IMR-90 (cell line): ENCODE results near the gene PODXL. TPM values are rescaled to one million over a fixed set of nuclear protein-coding genes. Genes with fewer than 3 reads are reported as not detected.

ENCODE experiments used
- ATAC-seq: fragments of 200-7000 bp; cut with Tn5 transposase; 2 replicates; pipeline ENCODE4 v1.9.1; 2020; ENCODE audit warnings: low read depth, mild to moderate bottlenecking, moderate library complexity
- BruUV-seq: library from RNA; stranded (reverse); fragments of 400-500 nt; replicated peaks from 2 replicates; lab custom pipeline; 2021; lab: Mats Ljungman, UMichigan
- CTCF ChIA-PET: fragments of 300-600 bp; formaldehyde crosslinking; extraction: SDS; loops from one replicate; lab custom pipeline; 2021; ENCODE audit warnings: antibody characterized with exemption; lab: Yijun Ruan, JAX
- POLR2A ChIA-PET: fragments of 300-600 bp; sonication (Branson Sonifier 250); formaldehyde crosslinking; loops from one replicate; lab custom pipeline; 2022; ENCODE audit warnings: antibody characterized with exemption; ENCODE audit not compliant: unreplicated experiment; lab: Charles Lee
- DNase-seq: peaks from one replicate; pipeline ENCODE4 v3.0.0; 2013
- H2AFZ ChIP-seq: replicated peaks from 2 replicates; pipeline ENCODE3; 2013; ENCODE audit warnings: low read length, mild to moderate bottlenecking; ENCODE audit not compliant: poor library complexity
- H2AK5ac ChIP-seq: 2 replicates; pipeline ENCODE4 v1.6.1; 2013; ENCODE audit warnings: low read depth, low read length, inconsistent platforms
- H2AK9ac ChIP-seq: replicated peaks from 2 replicates; pipeline ENCODE3; 2013; ENCODE audit warnings: mild to moderate bottlenecking, low read depth, low read length, moderate library complexity; ENCODE audit not compliant: poor library complexity
- H2BK120ac ChIP-seq: 2 replicates; pipeline ENCODE4 v1.6.1; 2013; ENCODE audit warnings: low read depth, low read length, inconsistent platforms
- H2BK15ac ChIP-seq: 3 replicates; pipeline ENCODE4 v1.6.1; 2013; ENCODE audit warnings: low read depth, low read length, inconsistent platforms
- H2BK20ac ChIP-seq: 2 replicates; pipeline ENCODE4 v1.6.1; 2013; ENCODE audit warnings: low read depth, mild to moderate bottlenecking, inconsistent platforms, low read length, moderate library complexity
- H2BK5ac ChIP-seq: 2 replicates; pipeline ENCODE4 v1.6.1; 2013; ENCODE audit warnings: mild to moderate bottlenecking, low read depth, low read length, inconsistent platforms; ENCODE audit not compliant: poor library complexity, severe bottlenecking
- H3K14ac ChIP-seq: replicated peaks from 2 replicates; pipeline ENCODE4 v1.6.1; 2013; ENCODE audit warnings: low read depth, low read length, inconsistent platforms
- H3K18ac ChIP-seq: 2 replicates; pipeline ENCODE4 v1.6.1; 2013; ENCODE audit warnings: low read depth, low read length, control low read depth
- H3K23ac ChIP-seq: 2 replicates; pipeline ENCODE4 v1.6.1; 2013; ENCODE audit warnings: low read depth, low read length, inconsistent platforms
- H3K27ac ChIP-seq: 2 replicates; pipeline ENCODE4 v1.5.1; 2013; ENCODE audit warnings: mild to moderate bottlenecking, control low read depth, low read length; ENCODE audit not compliant: insufficient read depth
- H3K27me3 ChIP-seq: 2 replicates; pipeline ENCODE4 v1.6.1; 2013; ENCODE audit warnings: low read length; ENCODE audit not compliant: control insufficient read depth, insufficient read depth
- H3K36me3 ChIP-seq: 2 replicates; pipeline ENCODE4 v1.6.1; 2013; ENCODE audit warnings: low read length, mixed read lengths; ENCODE audit not compliant: control insufficient read depth, insufficient read depth
- H3K4ac ChIP-seq: 2 replicates; pipeline ENCODE4 v1.6.1; 2013; ENCODE audit warnings: low read depth, low read length, inconsistent platforms
- H3K4me1 ChIP-seq: 2 replicates; pipeline ENCODE4 v1.6.1; 2013; ENCODE audit warnings: low read length, mixed read lengths; ENCODE audit not compliant: control insufficient read depth, insufficient read depth
- H3K4me2 ChIP-seq: 2 replicates; pipeline ENCODE4 v1.6.1; 2013; ENCODE audit warnings: low read depth, mild to moderate bottlenecking, control low read depth, low read length, moderate library complexity
- H3K4me3 ChIP-seq: 2 replicates; pipeline ENCODE4 v1.5.1; 2013; ENCODE audit warnings: low read depth, mild to moderate bottlenecking, control low read depth, low read length, moderate library complexity; ENCODE audit not compliant: insufficient read depth
- H3K56ac ChIP-seq: 2 replicates; pipeline ENCODE4 v1.6.1; 2013; ENCODE audit warnings: low read length, inconsistent platforms; ENCODE audit not compliant: insufficient read depth; ENCODE audit errors: extremely low read depth
- H3K79me1 ChIP-seq, 2 experiments: 2 replicates each; pipeline ENCODE4 v1.6.1; 2013; ENCODE audit warnings: low read length in 2 of 2, inconsistent platforms in 1 of 2, low read depth in 1 of 2
- H3K9ac ChIP-seq: 2 replicates; pipeline ENCODE4 v1.6.1; 2013; ENCODE audit warnings: low read depth, low read length, control low read depth
- H3K9me1 ChIP-seq: 2 replicates; pipeline ENCODE4 v1.6.1; 2013; ENCODE audit warnings: low read length, inconsistent platforms; ENCODE audit not compliant: insufficient read depth
- H3K9me3 ChIP-seq: 2 replicates; pipeline ENCODE4 v1.6.1; 2013; ENCODE audit warnings: low read length; ENCODE audit not compliant: control insufficient read depth, insufficient read depth
- H4K20me1 ChIP-seq: 2 replicates; pipeline ENCODE4 v1.6.1; 2013; ENCODE audit warnings: low read length, inconsistent platforms; ENCODE audit not compliant: insufficient read depth
- H4K5ac ChIP-seq: 2 replicates; pipeline ENCODE4 v1.6.1; 2013; ENCODE audit warnings: mild to moderate bottlenecking, low read depth, low read length, control low read depth
- H4K8ac ChIP-seq, 2 experiments: 2 replicates each; pipeline ENCODE4 v1.6.1; 2013; ENCODE audit warnings: low read depth in 2 of 2, low read length in 2 of 2, control low read depth in 1 of 2, inconsistent platforms in 1 of 2
- H4K91ac ChIP-seq: 2 replicates; pipeline ENCODE4 v1.6.1; 2013; ENCODE audit warnings: low read depth, low read length, inconsistent platforms; ENCODE audit not compliant: insufficient read depth
- BHLHE40 ChIP-seq: fragments of 150-350 bp; IDR thresholded peaks from 2 replicates; pipeline ENCODE4 v1.6.1; 2016; ENCODE audit warnings: mild to moderate bottlenecking, low read depth, low read length
- CHD1 ChIP-seq: IDR thresholded peaks from 2 replicates; pipeline ENCODE4 v1.6.1; 2012; ENCODE audit warnings: low read depth, low read length, improper control_type of control experiment
- FOS ChIP-seq: fragments of 150-350 bp; IDR thresholded peaks from 2 replicates; pipeline ENCODE4 v1.6.1; 2016; ENCODE audit warnings: low read depth, low read length
- MAFK ChIP-seq: IDR thresholded peaks from 2 replicates; pipeline ENCODE4 v1.6.1; 2012; ENCODE audit warnings: low read depth, low read length, improper control_type of control experiment
- MAZ ChIP-seq: IDR thresholded peaks from 2 replicates; pipeline ENCODE4 v1.6.1; 2012; ENCODE audit warnings: low read depth, mild to moderate bottlenecking, low read length, improper control_type of control experiment, moderate library complexity, borderline replicate concordance
- MXI1 ChIP-seq: IDR thresholded peaks from 2 replicates; pipeline ENCODE4 v1.6.1; 2012; ENCODE audit warnings: low read depth, mild to moderate bottlenecking, low read length, moderate library complexity, borderline replicate concordance
- NFE2L2 ChIP-seq: fragments of 150-350 bp; IDR thresholded peaks from 2 replicates; pipeline ENCODE4 v1.6.1; 2016; ENCODE audit warnings: low read depth, mild to moderate bottlenecking, low read length
- POLR2A ChIP-seq: IDR thresholded peaks from 2 replicates; pipeline ENCODE4 v1.6.1; 2012; ENCODE audit warnings: mild to moderate bottlenecking, low read depth, low read length
- RAD21 ChIP-seq: IDR thresholded peaks from 2 replicates; pipeline ENCODE4 v1.6.1; 2012; ENCODE audit warnings: low read length, improper control_type of control experiment
- RFX5 ChIP-seq: IDR thresholded peaks from 2 replicates; pipeline ENCODE4 v1.8.0; 2012; ENCODE audit warnings: low read depth, mild to moderate bottlenecking, low read length, moderate library complexity
- SMC3 ChIP-seq: fragments of 150-350 bp; IDR thresholded peaks from 2 replicates; pipeline ENCODE4 v1.6.1; 2016; ENCODE audit warnings: low read depth, mild to moderate bottlenecking, antibody characterized with exemption, low read length, moderate library complexity
- WGBS, 2 experiments: methylation state at CpG; one replicate each; pipeline versions ENCODE4 v1.1.5 to v1.1.7; 2013; ENCODE audit warnings: missing lambda C conversion rate in 2 of 2; ENCODE audit not compliant: insufficient read length in 1 of 2; ENCODE audit errors: extremely low coverage in 2 of 2; 5-methylcytosine and 5-hydroxymethylcytosine counted together
- dilution Hi-C: fragments of 300-500 bp; cut with HindIII; formaldehyde crosslinking; loops from one replicate; pipeline ENCODE4 v1.14.3; 2018; ENCODE audit warnings: low sequenced_read_pairs; ENCODE audit not compliant: unreplicated experiment
- in situ Hi-C: fragments of 300-500 bp; cut with MboI; formaldehyde crosslinking; loops from 3 replicates; pipeline ENCODE4 v1.14.3; 2019; ENCODE audit warnings: low sequenced_read_pairs, inconsistent platforms, mixed read lengths
- intact Hi-C: fragments of 100-400 bp; cut with micrococcal nuclease; formaldehyde crosslinking; loops from 2 replicates; pipeline ENCODE4 v1.10.0; 2022
- polyA plus RNA-seq, 3 experiments: library from polyadenylated mRNA; depleted of rRNA; stranded (reverse); fragments of >200 nt; gene quantifications; 2 replicates each; pipeline ENCODE4 v1.2.3, GENCODE V29; 2012; ENCODE audit warnings: low replicate concordance in 1 of 3
- total RNA-seq: library from RNA; depleted of rRNA; stranded (reverse); fragments of >200 nt; gene quantifications from 2 replicates; pipeline ENCODE4 v1.2.3, GENCODE V29; 2012
- TF ChIP-seq, protein P1 (sequence below): fragments of 150-350 bp; IDR thresholded peaks from 2 replicates; pipeline ENCODE4 v1.6.1; 2017; ENCODE audit warnings: mild to moderate bottlenecking, antibody characterized with exemption, low read length, low read depth
- TF ChIP-seq, protein P2 (sequence below): fragments of 150-350 bp; IDR thresholded peaks from 2 replicates; pipeline ENCODE4 v1.6.1; 2016; ENCODE audit warnings: low read depth, mild to moderate bottlenecking, low read length, moderate library complexity, borderline replicate concordance
- TF ChIP-seq, protein P3 (sequence below): conservative IDR thresholded peaks from 2 replicates; pipeline ENCODE4 v1.5.1; 2012; ENCODE audit warnings: mild to moderate bottlenecking, low read depth, low read length, improper control_type of control experiment

The PODXL gene
- total and polyA plus RNA-seq, 2 of the 4 experiments (the other 2 are of a cell fraction): 1.3 to 3.8 TPM

DNA sequence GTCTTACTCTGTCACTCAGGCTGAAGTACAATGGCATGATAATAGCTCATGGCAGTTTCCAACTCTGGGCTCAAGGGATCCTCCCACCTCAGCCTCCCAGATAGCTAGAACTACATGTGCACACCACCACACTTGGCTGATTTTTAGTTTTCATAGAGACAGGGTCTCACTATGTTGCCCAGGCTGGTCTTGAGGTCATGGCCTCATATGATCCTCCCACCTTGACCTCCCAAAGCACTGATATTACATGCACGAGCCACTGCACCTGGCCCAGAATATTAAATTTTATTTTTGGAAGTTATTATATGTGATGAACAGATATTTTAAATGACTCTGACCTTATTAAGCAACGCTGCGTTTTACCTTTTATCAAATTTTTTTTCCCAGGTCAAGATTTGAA, 94.4 kb downstream of the PODXL start:
- in situ Hi-C loops: no loop called here
- H2BK20ac ChIP-seq: no peak overlapping the region
- no peak overlapping the region for H3K4me3 ChIP-seq
- H4K5ac ChIP-seq: no peak overlapping the region
- no peak overlapping the region for H2AK9ac ChIP-seq
- no peak overlapping the region for H3K27ac ChIP-seq
- no peak for ATAC-seq
- no peaks in the 10 kb centered on the region for H3K27me3 ChIP-seq
- no peak for TF ChIP-seq RAD21
- no peak for TF ChIP-seq MAZ
- no peak for TF ChIP-seq SMC3
- no peak for TF ChIP-seq NFE2L2
- no peak for TF ChIP-seq RFX5
- no peak for TF ChIP-seq CHD1
- TF ChIP-seq, protein P1, sequence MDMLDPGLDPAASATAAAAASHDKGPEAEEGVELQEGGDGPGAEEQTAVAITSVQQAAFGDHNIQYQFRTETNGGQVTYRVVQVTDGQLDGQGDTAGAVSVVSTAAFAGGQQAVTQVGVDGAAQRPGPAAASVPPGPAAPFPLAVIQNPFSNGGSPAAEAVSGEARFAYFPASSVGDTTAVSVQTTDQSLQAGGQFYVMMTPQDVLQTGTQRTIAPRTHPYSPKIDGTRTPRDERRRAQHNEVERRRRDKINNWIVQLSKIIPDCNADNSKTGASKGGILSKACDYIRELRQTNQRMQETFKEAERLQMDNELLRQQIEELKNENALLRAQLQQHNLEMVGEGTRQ: no peak
- TF ChIP-seq BHLHE40: no peak
- TF ChIP-seq MXI1: no peak
- no peak for TF ChIP-seq FOS
- TF ChIP-seq, protein P2, sequence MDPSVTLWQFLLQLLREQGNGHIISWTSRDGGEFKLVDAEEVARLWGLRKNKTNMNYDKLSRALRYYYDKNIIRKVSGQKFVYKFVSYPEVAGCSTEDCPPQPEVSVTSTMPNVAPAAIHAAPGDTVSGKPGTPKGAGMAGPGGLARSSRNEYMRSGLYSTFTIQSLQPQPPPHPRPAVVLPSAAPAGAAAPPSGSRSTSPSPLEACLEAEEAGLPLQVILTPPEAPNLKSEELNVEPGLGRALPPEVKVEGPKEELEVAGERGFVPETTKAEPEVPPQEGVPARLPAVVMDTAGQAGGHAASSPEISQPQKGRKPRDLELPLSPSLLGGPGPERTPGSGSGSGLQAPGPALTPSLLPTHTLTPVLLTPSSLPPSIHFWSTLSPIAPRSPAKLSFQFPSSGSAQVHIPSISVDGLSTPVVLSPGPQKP: no peak
- no peak for TF ChIP-seq MAFK
- no peak for TF ChIP-seq POLR2A
- TF ChIP-seq, protein P3, sequence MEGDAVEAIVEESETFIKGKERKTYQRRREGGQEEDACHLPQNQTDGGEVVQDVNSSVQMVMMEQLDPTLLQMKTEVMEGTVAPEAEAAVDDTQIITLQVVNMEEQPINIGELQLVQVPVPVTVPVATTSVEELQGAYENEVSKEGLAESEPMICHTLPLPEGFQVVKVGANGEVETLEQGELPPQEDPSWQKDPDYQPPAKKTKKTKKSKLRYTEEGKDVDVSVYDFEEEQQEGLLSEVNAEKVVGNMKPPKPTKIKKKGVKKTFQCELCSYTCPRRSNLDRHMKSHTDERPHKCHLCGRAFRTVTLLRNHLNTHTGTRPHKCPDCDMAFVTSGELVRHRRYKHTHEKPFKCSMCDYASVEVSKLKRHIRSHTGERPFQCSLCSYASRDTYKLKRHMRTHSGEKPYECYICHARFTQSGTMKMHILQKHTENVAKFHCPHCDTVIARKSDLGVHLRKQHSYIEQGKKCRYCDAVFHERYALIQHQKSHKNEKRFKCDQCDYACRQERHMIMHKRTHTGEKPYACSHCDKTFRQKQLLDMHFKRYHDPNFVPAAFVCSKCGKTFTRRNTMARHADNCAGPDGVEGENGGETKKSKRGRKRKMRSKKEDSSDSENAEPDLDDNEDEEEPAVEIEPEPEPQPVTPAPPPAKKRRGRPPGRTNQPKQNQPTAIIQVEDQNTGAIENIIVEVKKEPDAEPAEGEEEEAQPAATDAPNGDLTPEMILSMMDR: no peak
- H3K4ac ChIP-seq: no peak overlapping the region
- H3K36me3 ChIP-seq: peaks cover 17% of the 10 kb centered on the region
- no peak for DNase-seq
- H3K9ac ChIP-seq: no peak overlapping the region
- H3K23ac ChIP-seq: no peak overlapping the region
- no peak overlapping the region for H3K56ac ChIP-seq
- intact Hi-C loops: no loop called here
- no peak overlapping the region for H2BK120ac ChIP-seq
- no peaks in the 10 kb centered on the region; the same call in 1 of the 2 replicates for H3K9me1 ChIP-seq
- H4K91ac ChIP-seq: no peak overlapping the region
- no peak overlapping the region for H2AK5ac ChIP-seq
- H3K14ac ChIP-seq: no peak overlapping the region
- H3K4me2 ChIP-seq: no peak overlapping the region
- H3K18ac ChIP-seq: no peak overlapping the region
- H3K4me1 ChIP-seq: no peaks in the 10 kb centered on the region
- CTCF ChIA-PET: no interaction called here
- no TSS peak for BruUV-seq
- H2AFZ ChIP-seq: no peak overlapping the region
- H4K20me1 ChIP-seq: no peaks in the 10 kb centered on the region
- POLR2A ChIA-PET: no interaction called here
- H4K8ac ChIP-seq: no peak overlapping the region
- H3K9me3 ChIP-seq: no peaks in the 10 kb centered on the region
- no peak overlapping the region for H2BK5ac ChIP-seq
- H3K79me1 ChIP-seq: peaks cover 7 to 8% of the 10 kb centered on the region in 2 experiments; a peak in 2 of 4 replicates
- dilution Hi-C loops: no loop called here
- H2BK15ac ChIP-seq: no peak overlapping the region
- WGBS, 2 experiments: no CpG with 5 or more reads among the region's 3 CpGs
